SIG-M5 treated with dmso at 0.1 percent for 504 hours (cell line): ENCODE measurements around the gene NTM.

ENCODE experiments used
- DNase-seq: peaks from one replicate; lab custom pipeline; 2025; ENCODE audit not compliant: unreplicated experiment; lab: John Stamatoyannopoulos, UW

NTM gene

DNA sequence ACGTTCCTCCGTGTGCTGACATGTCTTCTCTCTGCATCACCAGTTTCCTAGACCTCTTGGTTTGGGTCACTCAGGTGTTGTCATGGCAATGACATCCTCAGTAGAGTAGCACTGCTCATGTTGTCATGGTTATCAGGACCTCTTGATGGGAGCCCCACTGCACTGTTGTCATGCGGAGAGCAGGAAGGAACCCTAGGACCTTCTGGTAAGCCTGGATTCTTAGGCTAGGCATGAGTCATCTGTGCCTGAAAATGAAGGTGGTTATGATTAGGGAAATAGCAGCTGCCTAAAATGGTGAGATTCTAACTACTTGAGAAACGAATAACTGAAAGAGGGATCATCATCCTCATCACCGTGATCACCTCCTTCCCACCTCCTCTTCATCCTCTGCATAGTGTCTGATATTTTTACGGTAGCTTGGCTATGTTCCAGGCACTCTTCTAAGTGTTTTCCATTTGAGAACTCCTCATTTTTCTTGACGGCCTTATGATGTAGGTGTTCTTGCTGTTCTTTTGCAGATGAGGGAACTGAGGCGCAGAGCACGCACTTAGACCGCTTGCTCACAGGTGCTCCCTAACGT, 858.4 kb downstream of the NTM start:
- DNase-seq: no peak

DNA sequence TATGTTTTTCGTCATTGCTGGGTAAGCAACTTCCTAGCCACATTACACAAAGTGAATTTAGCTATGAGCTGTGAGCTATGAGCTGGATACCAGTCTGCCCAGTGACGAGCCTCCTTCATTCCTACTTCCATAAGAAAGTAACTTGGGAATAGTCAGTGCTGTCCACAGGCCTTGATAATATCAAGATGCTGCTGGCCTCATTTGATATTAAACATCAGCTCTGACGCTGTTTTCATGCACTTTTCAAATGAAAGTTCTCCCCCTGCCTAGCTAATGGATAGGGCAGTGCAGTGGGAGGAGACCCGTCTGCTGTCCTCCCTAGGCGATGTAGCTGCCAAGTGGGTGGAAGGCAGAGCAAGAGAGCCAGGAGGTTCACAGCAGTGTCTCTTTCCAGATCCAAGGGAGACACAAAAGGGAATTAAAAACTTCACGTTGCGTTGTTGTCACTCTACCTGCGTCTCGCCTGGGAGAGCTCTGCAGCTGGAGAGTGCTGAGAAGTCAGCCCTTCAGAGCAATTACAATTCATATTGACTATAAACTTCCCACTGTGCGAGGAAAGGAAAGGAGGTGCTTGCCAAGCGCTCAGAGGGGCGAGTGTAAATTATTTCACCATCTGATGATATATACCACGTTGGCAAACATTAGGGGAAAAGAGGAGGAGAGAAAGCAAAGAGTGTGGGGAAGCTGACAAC, 861.4 kb downstream of the NTM start:
- DNase-seq: no peak

DNA sequence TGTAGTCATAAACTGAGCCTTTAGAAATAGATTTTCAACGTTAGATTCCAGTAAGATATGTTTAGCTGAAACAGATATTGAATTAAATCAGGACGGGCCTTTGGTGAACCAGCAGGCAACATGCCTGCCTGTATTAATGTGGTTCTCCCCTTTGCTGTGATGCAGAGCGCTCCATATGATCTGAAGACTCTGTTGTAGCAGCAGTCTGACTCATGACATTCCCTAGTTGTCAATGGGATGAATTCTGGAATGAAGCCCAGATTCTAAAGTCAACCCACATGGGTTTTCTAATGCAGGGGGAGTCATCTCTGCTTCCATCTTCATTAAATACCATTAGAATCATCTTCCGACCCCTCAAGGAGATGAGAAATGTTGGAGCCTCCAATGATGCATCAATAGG, 864.5 kb downstream of the NTM start:
- DNase-seq: no peak

DNA sequence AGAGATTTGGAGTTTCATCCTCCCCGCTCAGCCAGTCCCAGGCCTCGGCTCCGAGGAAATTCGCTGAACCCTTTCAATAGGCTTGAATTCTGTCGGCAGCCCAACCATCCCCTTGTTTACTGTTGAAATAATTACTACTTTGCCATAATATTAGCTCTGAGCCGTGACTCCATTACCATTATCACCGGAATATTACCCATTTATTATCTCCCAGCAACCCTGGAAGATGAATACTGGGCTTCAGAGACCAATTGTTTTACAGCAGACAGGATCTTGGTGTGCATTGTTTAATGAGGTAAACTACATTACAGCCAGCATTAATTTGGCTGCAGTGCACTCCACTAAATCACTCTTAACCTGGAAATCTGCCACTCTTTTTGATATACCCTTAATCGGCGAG, 867.4 kb downstream of the NTM start:
- DNase-seq: no peak

DNA sequence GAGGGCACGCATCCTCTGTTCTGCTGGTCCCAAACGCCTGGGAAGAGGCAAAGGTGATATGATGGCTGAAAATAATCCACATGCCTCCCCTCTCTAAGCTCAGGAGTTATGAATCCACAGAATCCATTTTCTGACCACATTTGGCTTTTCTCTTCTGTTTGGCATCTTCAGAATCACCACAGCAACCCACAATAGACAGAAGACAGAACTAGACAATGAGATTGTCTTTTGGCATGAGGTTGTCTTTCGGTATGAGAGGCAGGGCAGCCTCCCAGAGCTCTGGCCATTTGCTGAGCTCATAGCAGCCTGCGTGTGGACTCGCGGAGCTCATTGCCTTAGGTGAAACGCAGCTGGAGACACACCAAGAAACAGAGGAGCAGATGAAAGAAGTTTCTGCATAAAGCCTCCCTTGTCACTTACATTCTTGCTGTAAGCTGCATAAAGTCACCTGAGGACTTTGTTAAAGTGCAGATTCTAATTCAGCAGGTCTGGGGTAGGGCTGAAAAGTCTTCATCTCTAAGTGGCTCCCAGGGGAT, 868.0 kb downstream of the NTM start:
- DNase-seq: no peak

DNA sequence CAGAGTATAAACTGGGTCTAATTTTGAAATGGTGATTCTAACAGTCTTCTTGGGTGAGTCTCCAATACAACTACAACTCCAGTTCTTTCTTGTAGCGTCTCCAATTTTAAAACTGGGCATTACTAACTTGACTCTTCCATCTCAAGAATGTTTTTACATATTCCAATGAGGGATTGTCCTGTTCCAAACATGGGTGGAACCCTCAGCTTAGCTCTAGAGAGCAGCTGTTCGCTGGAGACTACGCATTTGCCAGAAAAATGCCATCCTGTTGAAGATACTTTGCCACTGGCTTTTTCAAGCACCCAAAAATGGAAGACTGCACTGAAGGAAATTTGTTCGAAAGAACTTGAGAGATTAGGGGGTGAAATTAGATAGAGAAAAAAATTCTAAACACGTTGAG, 870.0 kb downstream of the NTM start:
- no peak for DNase-seq

DNA sequence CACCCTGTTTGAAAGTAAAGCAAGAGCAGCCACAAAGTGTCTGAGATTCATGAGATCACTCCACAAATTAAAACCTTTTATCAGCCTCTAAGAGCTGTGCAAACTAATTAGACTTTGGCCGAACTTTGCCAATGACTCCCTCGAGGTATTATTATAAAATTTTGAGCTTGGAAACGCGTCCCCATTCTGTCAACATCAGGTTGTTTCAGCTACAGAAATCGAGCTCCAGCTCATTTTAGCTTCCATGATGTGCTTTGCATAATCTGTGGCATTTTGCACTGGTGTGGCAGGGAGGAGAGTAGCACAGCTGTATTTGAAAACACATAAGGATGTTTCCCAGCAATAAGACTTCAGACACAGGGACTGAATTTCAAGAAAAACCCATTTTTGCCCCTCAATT, 872.2 kb downstream of the NTM start:
- no peak for DNase-seq

DNA sequence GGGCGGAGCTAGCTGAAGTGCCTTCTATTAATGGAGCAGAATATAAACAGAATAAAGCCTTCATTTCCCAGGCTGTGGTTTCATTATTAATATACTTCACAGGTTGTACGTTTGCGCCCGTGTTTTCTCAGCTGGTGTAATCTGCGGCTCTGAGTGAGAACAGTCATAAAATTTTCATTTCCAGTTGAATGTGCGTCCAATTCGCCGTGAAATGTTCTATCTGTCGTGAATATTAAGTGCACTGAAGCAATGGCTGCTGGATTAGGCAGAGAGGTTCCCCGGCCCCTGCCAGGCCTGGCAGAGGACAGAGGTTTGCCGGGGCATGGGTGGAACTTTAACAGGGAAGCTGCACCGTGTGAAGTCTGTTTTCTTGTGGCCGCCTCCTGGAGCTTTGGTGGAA, 874.4 kb downstream of the NTM start:
- DNase-seq: no peak

DNA sequence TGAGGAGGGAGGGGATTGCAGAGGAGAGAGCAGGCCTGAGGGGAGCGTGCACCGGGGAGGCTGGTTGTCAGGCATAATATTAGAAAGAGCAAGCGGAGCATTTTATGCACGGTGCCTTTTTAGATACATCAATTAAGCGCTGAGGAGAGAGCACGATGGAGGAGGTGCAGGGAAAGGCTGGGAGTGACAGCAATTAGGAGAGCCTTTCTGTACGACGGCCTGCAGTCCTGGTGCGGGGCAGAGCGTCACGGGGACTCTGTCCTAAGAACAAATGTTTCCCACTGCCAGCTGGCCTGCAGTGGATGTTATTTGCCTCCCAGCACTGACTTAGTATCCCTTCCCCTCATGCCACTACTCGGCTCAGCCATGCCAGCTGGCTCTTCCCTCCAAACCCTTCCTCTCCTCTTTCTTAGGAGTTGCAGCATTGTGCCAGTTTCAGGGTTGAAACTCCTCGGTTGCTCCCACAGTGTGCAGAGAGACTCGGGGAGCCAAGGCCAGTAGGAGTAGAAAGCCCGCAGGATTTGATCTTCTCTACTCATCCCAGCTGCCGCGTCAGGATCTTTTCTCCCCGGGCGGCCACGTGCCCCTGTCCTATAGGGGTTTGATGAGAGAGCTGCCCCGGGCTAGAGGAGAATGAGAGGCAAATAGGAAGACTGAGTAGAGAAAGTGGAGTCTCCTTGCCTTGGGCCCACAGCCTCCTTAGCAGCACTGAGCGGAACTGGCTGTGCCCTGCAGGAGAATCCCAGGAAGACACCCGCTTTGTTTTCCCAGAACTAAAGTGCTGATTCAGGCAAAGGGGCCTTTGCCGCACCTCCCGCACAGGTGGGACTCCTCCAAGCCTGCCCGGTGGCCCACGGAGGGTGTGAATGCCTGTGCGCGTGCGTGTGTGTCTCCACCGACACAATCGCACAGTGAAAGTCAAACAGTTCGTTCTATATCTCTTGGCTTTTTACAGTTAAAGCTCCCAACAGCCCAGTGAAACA, 875.3 kb downstream of the NTM start:
- DNase-seq: no peak

DNA sequence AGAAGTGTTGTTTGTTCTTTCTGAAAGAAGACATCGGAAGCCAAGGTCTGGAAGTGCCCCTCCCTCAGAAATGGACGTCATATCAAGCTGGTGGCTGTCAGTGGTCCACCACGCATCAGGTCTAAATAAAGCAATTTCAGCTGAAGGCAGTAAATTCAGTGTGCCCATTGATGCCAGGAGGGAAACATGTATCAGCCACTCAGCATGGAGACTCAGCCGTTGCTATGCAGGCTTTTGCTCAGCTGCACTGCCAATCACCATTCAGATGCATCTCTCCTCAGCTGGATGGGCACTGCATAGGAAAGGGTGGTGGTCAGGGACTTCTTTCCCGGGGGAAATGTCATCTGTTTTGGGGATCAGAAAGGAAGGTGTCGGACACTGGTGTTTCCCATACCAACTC, 878.2 kb downstream of the NTM start:
- DNase-seq: no peak

DNA sequence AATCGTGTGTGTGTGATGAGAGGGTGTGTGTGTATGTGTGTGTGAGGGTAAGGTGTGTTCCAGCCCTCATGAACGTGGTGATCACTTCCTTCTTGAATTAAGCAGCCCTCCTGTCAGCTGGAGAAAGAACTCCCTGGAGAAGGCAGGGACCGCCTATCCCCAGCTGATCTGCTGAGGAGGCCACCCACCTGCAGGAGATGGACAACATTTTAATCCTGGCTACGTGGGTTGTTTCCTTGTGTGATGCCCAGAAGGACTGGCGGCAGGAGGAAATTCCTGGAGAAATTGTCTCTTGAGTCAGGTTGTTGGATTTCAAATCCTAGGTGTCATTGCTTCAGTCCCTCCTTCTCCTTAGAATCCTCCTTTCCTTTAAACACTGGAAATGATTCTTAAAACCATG, 878.8 kb downstream of the NTM start:
- no peak for DNase-seq

DNA sequence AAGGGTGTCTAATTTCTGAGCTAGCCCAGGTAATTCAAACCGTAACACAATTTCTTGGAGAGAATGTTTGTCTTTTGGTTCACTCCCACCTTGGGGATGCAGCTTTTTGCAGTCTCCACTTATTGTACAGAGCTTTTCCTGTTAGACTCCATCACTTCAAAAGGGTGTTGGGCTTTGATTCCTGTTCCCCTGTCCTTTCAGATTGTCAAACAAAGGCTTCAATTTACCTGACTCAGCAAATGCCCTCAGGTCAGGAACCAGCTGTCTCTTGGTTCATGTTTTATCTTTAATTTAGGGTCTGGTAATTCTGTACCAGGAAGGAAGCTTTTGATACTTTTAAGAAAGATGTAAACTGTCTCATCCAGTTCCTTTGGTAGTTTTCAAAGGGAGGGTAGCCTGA, 880.6 kb downstream of the NTM start:
- DNase-seq: no peak

DNA sequence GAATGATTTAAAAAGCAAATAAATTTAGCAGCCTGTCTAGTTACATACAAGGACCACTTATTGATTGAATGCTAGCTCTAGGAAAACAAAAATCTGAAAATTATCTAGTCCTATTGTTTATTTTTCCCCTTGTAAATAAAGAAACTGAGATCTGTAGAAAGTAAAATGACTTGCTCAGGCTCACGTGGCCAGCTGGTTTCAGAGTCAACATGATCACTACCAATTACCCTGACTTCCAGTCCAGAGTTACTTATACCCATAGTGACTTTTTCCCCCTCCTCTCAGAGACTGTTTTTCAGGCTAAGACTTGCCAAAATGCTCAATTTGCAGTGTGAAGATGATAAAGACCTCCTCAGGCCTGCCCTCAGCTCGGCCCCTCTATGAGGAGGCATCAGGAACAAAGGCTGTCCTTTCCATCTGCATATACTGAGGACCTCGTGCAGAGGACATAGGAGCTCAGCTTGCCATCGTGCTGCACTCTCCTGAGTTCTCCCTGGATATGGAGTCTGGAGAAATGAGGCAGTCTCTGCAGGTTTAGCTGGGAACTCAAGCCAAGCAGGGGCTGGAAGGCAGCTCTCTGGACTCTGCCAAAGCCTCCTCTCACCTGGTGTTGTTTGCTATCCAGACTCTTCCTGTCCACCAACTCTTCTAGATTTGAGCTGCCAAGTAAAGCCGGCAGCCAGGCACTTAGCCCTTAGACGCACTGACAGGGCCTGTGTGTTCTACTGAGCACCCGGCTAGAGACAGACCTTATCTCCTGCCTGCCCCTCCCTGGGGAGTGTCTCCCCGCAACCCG, 883.3 kb downstream of the NTM start:
- DNase-seq: no peak

DNA sequence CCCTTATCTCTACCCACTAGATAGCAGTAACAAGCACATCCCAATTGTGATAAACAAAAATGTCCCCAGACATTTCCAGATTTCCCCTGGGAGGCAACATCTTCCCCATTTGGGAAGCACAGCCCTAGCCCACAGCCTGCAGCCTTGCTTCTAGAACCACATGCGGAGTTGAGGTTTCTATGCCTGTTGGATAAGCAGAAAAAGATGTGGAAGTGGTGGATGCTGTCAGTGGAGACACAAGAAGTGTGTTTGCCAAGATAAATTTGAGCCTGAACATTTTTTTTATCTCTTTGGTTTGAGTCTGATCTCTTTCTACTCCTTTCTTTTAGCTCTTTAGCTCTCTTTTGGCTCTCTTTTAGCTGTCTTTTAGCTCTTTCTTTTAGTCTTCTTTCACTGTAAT, 884.5 kb downstream of the NTM start:
- DNase-seq: no peak

DNA sequence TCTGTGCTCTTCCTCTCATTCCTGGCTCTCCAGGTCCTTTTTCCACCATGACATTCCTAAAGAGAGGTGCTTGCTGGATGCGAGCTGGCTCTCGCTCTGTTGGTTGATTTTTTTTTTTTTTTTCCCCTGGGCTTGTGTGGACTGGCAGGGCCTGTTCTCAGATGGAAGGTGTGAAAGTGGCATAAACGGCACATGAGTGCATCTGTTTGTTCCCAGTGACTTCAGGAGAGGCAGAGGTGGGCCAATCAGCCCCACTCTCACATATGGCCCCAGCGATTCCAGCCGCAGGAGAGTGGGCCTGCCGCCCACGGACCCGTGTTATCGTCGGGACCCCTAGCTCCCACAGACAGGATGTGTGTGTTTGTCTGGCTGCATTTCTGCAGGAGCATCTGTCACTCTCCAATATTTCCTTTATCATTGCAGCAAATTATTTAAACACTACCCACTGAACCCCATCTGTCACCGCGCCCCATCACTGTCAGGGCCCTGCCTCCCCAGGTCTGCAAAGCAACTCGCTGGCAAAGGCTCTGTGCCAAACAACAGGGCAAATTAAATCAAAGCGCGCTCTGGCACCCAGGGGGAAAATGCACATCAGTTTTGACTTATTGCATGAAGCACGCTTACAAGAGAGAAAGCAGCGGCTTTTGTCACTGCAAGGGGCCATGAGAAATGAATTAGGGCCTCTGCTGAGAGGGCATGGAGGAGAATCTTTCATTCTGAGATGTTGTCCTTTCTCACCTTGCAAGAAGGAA, 886.3 kb downstream of the NTM start:
- DNase-seq: no peak

DNA sequence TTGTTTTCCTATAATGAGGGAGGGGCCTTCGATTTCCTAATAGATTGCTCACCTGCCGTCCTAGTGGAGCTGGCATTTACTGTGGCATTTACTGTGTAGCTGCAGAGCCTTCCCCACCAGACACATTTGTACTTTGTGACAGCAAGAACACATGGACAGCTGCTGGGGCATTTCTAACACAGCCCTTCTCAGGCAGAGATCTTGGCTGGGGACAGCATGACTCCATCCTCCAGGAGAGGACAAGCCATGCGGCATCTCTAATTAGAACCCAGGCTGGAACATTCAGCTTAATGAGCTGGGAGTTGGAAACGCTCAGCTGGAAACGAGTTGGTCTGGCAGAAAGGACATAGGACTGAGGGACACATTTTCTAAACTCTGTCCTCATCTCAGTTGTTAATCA, 887.5 kb downstream of the NTM start:
- no peak for DNase-seq

DNA sequence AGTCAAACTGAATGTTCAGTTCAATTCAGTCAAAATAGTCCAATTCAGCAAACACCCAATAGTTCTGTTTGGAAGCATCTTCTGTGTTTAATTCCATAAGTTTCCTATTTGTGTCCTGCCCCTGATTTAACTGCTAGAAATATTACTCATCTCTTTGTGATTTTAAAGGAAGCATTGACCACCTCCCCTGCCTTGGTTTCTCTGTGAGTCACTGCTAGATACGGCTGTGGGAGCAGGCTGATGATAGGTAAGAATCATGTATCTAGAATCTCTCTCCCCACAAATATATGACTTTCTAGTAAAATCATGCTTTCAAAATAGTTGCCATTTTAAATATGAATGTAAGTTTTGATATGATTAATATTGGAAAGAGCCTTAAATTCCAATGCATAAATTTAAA, 888.5 kb downstream of the NTM start:
- no peak for DNase-seq

DNA sequence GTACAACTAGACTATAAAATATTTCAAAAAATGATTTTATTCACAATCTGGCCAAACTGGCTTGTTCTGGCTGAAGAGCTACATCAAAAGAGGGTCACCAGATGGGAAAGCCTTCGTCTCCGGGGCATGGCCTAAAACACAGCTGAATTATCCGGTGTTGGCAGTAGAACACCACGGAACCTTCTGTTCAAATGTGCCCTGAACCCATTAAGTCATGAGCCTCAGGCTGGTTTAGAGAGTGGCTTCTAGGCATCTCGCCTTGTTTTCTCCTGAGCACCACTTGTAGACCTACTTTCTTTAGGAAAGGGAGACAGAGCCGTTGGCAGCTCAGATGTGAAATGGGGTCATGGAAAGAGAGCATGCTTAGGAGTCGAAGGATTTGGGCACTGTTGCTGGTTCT, 890.2 kb downstream of the NTM start:
- no peak for DNase-seq

DNA sequence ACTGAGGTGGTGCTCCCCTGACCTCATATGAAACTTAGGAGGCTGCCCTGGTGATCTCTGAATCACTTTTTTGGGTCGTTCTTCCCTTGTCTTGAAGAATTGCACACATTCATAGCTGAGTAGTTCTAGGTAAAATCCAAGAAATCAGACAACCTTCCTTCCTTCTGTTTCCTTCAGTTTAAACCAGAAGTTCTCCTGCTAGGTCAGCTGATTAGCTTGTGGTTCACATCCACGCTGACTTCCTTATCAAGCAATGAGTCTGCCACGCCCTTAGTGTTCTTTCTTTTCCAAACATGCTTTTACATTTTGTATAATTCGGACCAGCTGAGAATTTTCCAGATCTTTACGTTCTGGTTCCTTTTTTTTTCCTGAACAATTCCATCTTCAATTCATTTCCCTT, 892.8 kb downstream of the NTM start:
- DNase-seq: no peak

DNA sequence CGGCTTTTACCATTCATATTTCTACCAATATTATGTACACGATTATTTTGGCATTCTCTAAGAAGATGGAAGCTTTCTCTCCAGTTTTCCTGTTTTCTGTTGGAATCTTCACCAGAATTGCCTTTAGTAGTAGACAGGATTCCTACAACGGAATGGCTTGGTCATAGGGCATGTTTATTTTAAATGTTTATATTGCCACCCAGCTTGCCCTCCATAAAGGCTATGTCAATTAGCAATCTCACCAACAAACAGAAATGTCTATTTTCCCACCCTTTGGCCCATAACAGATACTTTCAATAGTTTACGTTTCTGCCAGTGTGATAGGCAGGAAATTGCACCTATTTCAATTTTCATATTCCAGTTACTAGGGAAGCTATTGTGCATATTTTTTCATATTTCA, 893.5 kb downstream of the NTM start:
- no peak for DNase-seq
